HPDE6-E6E7 (cell line): ENCODE measurements around the gene MAP1LC3A.
"Not testable (repeated sequence)": the region's sequence is repeated elsewhere in the genome, so short reads cannot be mapped to it uniquely, and the experiment has no call there.

Experiments used
- DNase-seq: peaks from one replicate; pipeline ENCODE4 v3.0.0; 2011; ENCODE audit warnings: missing footprints; ENCODE audit errors: extremely low spot score

MAP1LC3A gene

DNA sequence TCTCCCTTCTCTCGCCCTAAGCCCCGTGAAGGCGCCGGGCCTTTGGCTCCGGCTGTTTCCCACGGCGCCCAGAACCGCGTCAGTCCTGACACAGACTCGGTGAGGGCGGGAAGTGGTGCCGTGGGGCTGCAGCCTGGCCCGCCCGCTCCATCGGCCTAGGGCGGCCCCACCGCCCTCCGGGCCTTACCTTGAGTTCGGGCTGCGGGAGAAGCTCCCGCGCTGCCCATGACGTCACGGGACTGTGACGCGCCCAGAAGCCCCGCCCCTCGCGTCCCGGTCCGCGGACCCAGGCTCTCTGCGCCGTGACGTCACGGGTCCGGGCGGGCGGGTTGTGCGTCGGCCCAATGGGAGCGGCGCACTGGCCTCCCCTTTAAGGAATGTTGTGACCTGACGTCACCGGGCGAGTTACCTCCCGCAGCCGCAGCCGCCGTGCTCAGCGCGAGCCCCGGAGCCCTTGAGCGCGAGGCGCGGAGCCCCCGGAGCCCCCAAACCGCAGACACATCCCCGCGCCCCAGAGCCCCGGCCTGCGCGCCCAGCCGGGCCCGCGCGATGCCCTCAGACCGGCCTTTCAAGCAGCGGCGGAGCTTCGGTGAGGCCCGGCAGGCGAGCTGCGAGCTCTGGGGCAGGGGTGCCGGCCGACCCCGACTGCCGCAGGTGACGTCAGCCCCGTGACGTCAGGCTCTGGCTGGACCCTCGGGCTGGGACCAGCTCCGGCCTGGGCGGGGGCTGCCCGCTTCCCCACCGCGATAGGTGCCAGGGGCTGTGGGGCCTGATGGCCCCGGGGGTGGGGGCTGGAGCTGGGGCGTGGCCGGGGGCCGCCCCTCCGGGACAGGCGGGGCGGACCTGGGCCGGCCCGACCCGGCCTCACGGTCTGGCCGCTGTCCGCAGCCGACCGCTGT, at the start of gene MAP1LC3A:
Gene MAP1LC3A, plus strand, starts transcription at position 399 of the 899 bp plus-strand sequence. Its CDS starts 151 bp downstream, at position 550.
- DNase-seq, result peak; percentile 99

DNA sequence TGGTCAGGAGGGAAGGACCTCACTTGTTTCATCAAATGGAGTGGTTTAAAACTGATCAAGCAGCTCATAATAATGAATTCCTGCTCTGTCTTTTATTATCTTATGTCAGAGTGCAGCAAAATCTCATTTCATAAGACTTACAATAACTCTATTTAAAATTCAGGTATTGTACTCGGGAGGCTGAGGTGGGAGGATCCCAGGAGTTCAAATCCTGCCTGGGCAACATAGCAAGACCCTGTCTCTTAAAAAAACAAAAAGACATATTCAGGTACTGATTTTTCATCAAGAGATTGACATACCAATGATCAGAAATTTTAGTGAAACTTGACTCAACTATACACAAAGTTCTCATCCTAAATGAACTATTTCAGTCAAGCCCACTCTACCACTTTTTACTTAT, 47.9 kb upstream of the MAP1LC3A start:
- no peak for DNase-seq

- no peak for DNase-seq
These were observed 46.6 kb upstream of the MAP1LC3A start for GRCh38 chr20:34511891-34512265.

GRCh38 chr20:34512266-34512954, 46.1 kb upstream of the MAP1LC3A start:
- DNase-seq, result no peak

GRCh38 chr20:34512955-34513419, 45.5 kb upstream of the MAP1LC3A start:
- no peak for DNase-seq

DNA sequence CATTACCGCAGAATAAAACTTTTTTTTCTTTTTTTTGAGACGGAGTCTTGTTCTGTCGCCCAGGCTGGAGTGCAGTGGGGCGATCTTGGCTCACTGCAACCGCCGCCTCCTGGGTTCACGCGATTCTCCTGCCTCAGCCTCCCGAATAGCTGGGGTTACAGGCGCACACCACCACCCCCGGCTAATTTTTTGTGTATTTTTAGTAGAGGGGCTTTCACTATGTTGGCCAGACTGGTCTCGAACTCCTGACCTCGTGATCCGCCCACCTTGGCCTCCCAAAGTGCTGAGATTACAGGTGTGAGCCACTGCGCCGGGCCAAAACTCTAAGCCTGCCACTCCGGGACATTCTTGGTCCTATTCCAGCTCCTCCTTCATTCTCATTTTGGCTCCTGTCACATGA, 44.5 kb upstream of the MAP1LC3A start:
- not testable (repeated sequence) for DNase-seq

GRCh38 chr20:34514897-34515483, 43.5 kb upstream of the MAP1LC3A start:
- no peak for DNase-seq

- DNase-seq, result peak; percentile 95
These were observed 42.9 kb upstream of the MAP1LC3A start for GRCh38 chr20:34515484-34516246.

DNA sequence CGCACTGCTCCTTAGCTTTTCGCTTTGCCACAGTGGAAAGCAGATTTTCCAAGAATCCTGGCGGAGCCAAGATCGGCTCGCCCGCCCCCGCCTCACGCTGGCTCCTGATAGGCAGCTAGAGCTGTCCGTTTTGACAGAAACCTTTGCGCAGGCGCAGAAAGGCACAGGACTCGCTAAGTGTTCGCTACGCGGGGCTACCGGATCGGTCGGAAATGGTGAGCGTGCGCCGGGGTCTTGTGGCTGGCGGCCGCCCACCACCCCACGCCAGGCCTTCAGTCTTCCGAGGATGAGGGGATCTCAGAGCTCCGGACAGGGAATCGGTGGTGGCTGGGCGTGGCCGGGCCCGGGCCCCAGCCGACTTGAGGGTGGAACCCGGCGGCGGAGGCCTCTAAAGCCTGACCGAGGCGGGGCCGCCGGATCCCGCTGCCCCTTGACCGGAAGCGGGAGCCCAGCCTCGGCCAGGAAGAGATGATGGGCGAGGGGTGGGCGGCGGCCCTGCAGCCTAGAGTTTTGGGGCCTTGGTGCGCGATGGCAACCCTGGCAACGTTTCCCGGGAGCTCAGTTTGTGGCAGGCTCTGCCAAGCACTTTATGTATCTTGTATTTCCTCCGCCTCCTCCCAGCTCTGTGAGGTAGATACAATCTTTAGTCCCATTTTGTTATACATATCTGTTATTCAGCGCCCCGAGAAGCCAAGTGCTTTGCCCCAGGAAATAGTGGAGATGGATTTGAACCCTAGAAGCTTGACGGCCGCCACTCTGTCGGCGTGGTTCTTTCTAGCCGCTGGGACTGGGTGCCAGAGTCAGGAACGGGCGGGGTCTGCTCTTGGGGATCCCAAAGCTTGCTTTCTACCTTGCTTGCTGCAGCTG, 42.0 kb upstream of the MAP1LC3A start, which contains the start of gene DYNLRB1:
Gene DYNLRB1, plus strand, starts transcription at position 176 of the 867 bp plus-strand sequence. Its CDS starts 37 bp downstream, at position 213.
- DNase-seq, result peak; percentile 98

- no peak for DNase-seq
These were observed 41.4 kb upstream of the MAP1LC3A start for GRCh38 chr20:34517114-34517505.

DNA sequence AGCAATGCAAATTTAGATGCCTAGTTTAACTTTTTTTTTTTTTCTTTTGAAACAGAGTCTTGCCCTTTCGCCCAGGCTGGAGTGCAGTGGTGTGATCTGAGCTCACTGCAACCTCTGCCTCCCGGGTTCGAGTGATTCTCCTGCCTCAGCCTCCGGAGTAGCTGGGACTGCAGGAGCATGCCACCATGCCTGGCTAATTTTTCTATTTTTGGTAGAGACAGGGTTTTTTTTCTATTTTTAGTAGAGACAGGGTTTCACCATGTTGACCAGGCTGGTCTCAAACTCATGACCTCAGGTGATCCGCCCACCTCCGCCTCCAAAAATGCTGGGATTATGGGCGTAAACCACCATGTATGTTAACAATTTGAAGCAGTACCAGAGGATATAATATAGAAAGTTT, 39.7 kb upstream of the MAP1LC3A start:
- not testable (repeated sequence) for DNase-seq

- DNase-seq, result not testable (repeated sequence)
These were observed 38.7 kb upstream of the MAP1LC3A start for GRCh38 chr20:34519841-34520240.

GRCh38 chr20:34522969-34523871, 35.3 kb upstream of the MAP1LC3A start:
- peak; percentile 55 for DNase-seq

DNA sequence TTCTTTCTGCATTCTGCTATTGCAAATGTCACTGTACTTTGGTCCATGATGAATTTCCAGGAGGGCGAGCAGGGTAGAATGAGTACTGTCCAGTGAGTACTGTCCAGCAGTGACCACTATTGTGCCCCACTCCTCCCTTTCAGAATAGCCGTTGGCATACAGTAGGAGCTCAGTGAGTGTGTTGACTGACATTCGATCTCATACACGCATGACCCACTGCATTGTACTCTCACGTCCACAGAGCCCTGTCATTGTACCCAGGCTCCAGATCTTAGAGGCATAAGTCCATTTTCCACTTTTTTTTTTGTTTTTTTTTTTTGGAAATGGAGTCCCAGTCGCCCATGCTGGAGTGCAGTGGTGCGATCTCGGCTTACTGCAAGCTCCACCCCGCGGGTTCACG, 34.1 kb upstream of the MAP1LC3A start:
- DNase-seq, result no peak

DNA sequence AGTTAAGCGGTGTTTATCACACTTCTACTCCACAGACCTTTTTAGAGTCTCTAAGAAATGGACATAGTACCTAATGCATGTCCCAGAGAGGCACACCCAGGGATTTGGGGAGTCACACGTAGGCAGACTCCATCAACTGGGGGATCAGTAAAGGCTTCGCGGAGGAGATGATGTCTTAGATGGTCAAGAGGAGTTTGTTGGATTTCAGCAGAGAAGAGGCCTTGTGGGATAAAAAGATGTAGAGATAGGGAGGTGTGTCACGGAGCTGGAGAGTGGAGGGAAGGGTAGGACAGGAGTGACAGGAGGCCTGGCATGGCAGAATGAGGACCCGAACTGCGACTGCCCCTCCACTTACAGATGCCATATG, 33.2 kb upstream of the MAP1LC3A start:
- DNase-seq, result no peak

GRCh38 chr20:34525709-34526416, 32.7 kb upstream of the MAP1LC3A start:
- DNase-seq, result peak; percentile 100

DNA sequence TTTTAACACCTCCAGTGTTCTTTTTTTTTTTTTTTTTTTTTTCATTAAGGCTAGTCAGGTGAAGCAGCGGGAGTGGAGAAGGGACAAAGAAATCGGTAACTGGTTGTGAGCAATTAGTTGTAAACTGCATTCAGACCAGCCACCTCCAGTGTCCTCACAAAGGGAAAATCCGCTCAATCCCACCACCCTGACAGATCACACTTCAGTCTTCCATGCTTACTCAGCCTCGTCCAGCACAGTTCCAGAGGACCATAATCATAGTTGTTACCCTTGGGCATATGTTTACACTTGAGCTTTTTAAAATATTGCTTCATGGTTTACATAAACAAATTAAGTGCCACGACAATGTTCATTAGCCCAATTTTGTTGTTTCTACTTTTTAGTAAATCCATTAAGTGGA, 32.1 kb upstream of the MAP1LC3A start:
- no peak for DNase-seq

GRCh38 chr20:34527016-34527415, 31.5 kb upstream of the MAP1LC3A start:
- DNase-seq, result no peak

DNA sequence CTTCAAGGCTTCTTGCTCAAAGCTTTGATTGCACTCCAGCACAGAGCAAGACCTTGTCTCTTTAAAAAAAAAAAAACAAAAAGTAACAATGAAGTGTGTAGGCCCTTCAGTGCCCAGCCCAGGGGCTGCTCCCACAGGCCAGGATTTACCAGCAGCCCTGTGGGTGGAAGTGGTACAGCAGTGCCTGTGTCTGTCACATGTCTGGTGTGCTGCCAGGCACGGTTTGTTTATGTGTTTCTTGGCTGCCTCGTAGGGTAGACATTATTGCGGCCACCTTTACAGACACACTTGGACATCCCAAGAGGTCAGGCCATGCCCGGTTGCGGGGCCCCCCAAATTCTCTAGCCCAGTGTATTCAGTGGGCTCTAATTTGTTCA, 29.6 kb upstream of the MAP1LC3A start:
- DNase-seq, result no peak
